Lung (tissue), 12 donors: ENCODE results near the gene HSFX3. TPM values are rescaled to one million over a fixed set of nuclear protein-coding genes. Genes with fewer than 3 reads are reported as not detected.

ENCODE experiments used
- ATAC-seq: fragments of 200-7000 bp; cut with Tn5 transposase; one replicate; pipeline ENCODE4 v1.9.1; 2020; ENCODE audit warnings: moderate number of reproducible peaks; ENCODE audit not compliant: insufficient read depth, low FRiP score
- DNase-seq, 3 donors: peaks; one replicate each; pipeline ENCODE4 v3.0.0-alpha.2; 2013 to 2017
- H3K27ac ChIP-seq, 2 donors: one replicate each; pipeline ENCODE4 v1.5.1; 2013; ENCODE audit warnings: mild to moderate bottlenecking in 2 of 2, moderate library complexity in 2 of 2, control low read depth in 1 of 2, inconsistent platforms in 1 of 2, low read depth in 1 of 2, low read length in 1 of 2
- H3K27me3 ChIP-seq, 3 donors: one replicate each; pipeline ENCODE4 v1.5.1; 2013; ENCODE audit warnings: low read length in 2 of 3; ENCODE audit not compliant: control insufficient read depth in 3 of 3, insufficient read depth in 3 of 3
- H3K36me3 ChIP-seq, 4 donors: one replicate each; pipeline ENCODE4 v1.5.1; 2013; ENCODE audit warnings: low read length in 4 of 4, mild to moderate bottlenecking in 1 of 4, moderate library complexity in 1 of 4; ENCODE audit not compliant: control insufficient read depth in 4 of 4, insufficient read depth in 4 of 4
- H3K4me1 ChIP-seq, 5 donors: one replicate each; pipeline ENCODE4 v1.5.1; 2013; ENCODE audit warnings: low read length in 5 of 5, mild to moderate bottlenecking in 2 of 5, moderate library complexity in 1 of 5; ENCODE audit not compliant: control insufficient read depth in 5 of 5, insufficient read depth in 5 of 5
- H3K4me3 ChIP-seq: one replicate; pipeline ENCODE4 v1.5.1; 2013; ENCODE audit warnings: mild to moderate bottlenecking, control low read depth, moderate library complexity
- H3K9ac ChIP-seq, 2 donors: one replicate each; pipeline ENCODE4 v1.5.1; 2013; ENCODE audit warnings: low read length in 2 of 2, control low read depth in 1 of 2; ENCODE audit not compliant: insufficient read depth in 1 of 2
- H3K9me3 ChIP-seq, 4 donors: one replicate each; pipeline ENCODE4 v1.5.1; 2013; ENCODE audit warnings: low read length in 3 of 4, mild to moderate bottlenecking in 1 of 4, moderate library complexity in 1 of 4; ENCODE audit not compliant: control insufficient read depth in 4 of 4, insufficient read depth in 3 of 4
- CTCF ChIP-seq: IDR thresholded peaks from 2 replicates; pipeline ENCODE4 v1.5.1; 2012; ENCODE audit warnings: mild to moderate bottlenecking; ENCODE audit errors: control extremely low read depth, extremely low read depth
- WGBS, 2 donors: extraction: QIAGEN DNeasy Blood & Tissue Kit; methylation state at CpG; one replicate each; pipeline ENCODE4 v1.1.7; 2013; 5-methylcytosine and 5-hydroxymethylcytosine counted together
- polyA plus RNA-seq, 2 donors: library from polyadenylated mRNA; stranded (reverse); fragments of 200-250 nt; gene quantifications; one replicate each; pipeline ENCODE4 v1.2.1, GENCODE V29; 2013
- total RNA-seq, 2 donors: library from RNA; depleted of rRNA in 1 of 2; stranded (reverse); fragments of >200 nt in 1 of 2; gene quantifications; one replicate each; pipeline ENCODE4 v1.2.1, GENCODE V29; 2014 to 2021
- donor health status: control.
- donor health status: control.
- donor health status: Bipolar disorder and iron deficiency.
- donor health status: healthy.
- donor health status: DM: yes; HTN: yes; CAD: no.

Gene HSFX3
- total and polyA plus RNA-seq, 4 donors: not detected

GRCh38 chrX:149541521-149542047, 8.1 kb downstream of the HSFX3 start:
- ATAC-seq: no peak
- no peak for TF ChIP-seq CTCF
- peak overlapping the region; percentile 55 for H3K4me3 ChIP-seq
- H3K36me3 ChIP-seq: peaks cover 0 to 2% (median 0%) of the 10 kb centered on the region in 4 donors
- H3K9me3 ChIP-seq: peaks cover 0 to 3% (median 0%) of the 10 kb centered on the region in 4 donors
- H3K9ac ChIP-seq: peak overlapping the region in 1 of 2 donors; percentile 83
- H3K27ac ChIP-seq: peak overlapping the region; percentile 65 to 95
- H3K27me3 ChIP-seq: no peaks in the 10 kb centered on the region
- 7 to 42% methylated on average over 13 of the region's 13 CpGs for WGBS, 2 donors
- peaks cover 0 to 4% (median 0%) of the 10 kb centered on the region in 5 donors for H3K4me1 ChIP-seq
- no peak for DNase-seq

- Histone ChIP-seq H3K4me3 (peak within 1 kb of the TSS; percentile 55), H3K27me3 (no peaks in the 10 kb centered on the region), H3K27ac (peak within 1 kb of the TSS; percentile 83 to 95), H3K9ac (peak within 1 kb of the TSS; percentile 71 to 83), H3K9me3 (peaks cover 0 to 3% (median 0%) of the 10 kb centered on the region in 4 donors), H3K4me1 (peaks cover 0 to 4% (median 0%) of the 10 kb centered on the region in 5 donors), H3K36me3 (peaks cover 0 to 3% (median 0%) of the 10 kb centered on the region in 4 donors)
- DNase-seq (peak; percentile 88 to 93 (median 90)), ATAC-seq (peak; percentile 63)
- WGBS, 2 donors: 1 to 42% methylated on average over 40 to 71 of the region's 71 CpGs
- no peak for TF ChIP-seq CTCF
Observed at GRCh38 chrX:149540621-149541520, 8.9 kb downstream of the HSFX3 start, which contains the start of gene EOLA1. EOLA1 (plus strand) TSS chrX:149541012; CDS start chrX:149545631, 4,619 bp downstream.

GRCh38 chrX:149540131-149540620, 9.5 kb downstream of the HSFX3 start:
- TF ChIP-seq CTCF: no peak
- H3K27ac ChIP-seq: peak overlapping the region; percentile 65 to 95
- DNase-seq (peak; percentile 93 to 96 (median 94)), ATAC-seq (peak; percentile 74)
- H3K9me3 ChIP-seq: peaks cover 0 to 3% (median 0%) of the 10 kb centered on the region in 4 donors
- peak overlapping the region in 1 of 2 donors; percentile 59 for H3K9ac ChIP-seq
- 0 to 31% methylated on average over 5 to 24 of the region's 24 CpGs for WGBS, 2 donors
- H3K27me3 ChIP-seq: no peaks in the 10 kb centered on the region
- peaks cover 0 to 4% (median 0%) of the 10 kb centered on the region in 5 donors for H3K4me1 ChIP-seq
- H3K36me3 ChIP-seq: peaks cover 0 to 4% (median 0%) of the 10 kb centered on the region in 4 donors
- H3K4me3 ChIP-seq: no peak overlapping the region
